ENCODE measurements around the gene CAMK4.

Gene CAMK4
- 258 to 301 reads per million in 2 donors for total RNA-seq

DNA sequence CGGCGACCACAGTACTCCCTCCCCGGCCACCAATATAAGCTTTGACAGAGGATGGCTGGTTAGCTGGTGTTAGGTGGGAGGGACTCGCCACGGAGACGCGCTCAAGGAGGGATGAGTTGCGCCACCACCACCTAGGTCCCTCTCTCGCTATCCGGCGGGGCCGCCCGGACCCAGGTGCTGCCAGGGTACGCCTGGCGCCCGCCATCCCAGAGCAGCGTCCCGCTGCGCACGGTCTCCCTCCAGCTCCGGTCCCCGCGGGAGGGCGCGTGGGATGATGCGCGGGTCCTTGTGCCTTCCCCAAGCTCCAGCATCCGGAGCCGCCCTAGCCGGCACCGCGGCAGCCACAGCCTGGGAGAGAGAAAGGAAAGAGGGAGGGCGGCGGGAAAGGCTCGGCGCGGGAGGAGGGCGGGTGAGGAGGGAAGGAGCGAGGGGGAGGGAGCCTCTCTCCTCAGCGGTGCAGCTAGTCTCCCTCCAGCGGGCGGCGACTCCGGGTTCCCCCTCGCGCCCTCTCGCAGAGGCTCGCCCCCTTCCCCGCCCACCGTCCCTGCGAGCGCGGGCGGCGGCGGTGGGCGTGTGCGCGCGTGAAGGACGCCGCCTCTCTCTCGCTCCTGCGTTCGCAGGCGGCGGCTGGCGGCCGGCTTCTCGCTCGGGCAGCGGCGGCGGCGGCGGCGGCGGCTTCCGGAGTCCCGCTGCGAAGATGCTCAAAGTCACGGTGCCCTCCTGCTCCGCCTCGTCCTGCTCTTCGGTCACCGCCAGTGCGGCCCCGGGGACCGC lies at the start of gene CAMK4:
Gene CAMK4 (plus strand): TSS at position 598 of the 774 bp plus-strand sequence. CDS start 100 bp downstream, at position 698.
- DNase-seq: peak; percentile 43 to 93 (median 81)

DNA sequence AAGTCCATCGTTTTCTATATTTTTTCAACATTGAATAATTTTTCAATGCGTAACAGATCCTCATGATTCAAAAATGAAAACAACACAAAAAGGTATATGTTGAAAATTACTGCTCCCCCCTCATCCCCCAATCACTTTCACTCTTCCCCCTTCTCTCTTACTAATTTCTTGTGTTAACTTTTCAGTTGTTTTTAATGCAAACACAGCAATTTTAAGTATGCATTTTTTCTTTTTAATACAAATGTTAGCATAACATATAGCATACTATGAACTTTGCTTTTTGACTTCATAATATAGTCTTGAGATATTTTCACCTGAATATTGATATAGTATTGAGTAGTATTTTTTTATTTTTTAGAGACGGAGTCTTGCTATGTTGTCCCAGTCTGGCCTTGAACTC lies 41.1 kb upstream of the CAMK4 start:
- DNase-seq: no peak

DNA sequence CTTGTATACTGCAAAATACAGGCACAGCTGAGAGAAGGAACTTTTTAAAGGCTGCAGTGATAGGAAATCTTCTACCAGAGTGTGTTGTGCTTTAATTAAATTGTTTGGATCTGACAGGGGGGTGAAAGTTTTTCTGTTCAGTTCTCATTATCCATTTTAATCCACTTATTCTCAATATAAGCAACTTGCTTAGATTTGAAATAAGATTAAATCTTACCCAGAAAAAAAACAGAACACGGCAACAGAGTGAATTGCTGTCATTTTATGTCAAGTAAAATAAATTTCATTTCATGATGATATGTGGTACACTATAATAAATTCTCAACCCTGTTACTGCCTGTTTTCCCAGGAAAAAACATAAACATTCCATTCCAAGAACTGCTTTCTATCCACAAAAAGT lies 37.1 kb upstream of the CAMK4 start:
- DNase-seq: no peak

DNA sequence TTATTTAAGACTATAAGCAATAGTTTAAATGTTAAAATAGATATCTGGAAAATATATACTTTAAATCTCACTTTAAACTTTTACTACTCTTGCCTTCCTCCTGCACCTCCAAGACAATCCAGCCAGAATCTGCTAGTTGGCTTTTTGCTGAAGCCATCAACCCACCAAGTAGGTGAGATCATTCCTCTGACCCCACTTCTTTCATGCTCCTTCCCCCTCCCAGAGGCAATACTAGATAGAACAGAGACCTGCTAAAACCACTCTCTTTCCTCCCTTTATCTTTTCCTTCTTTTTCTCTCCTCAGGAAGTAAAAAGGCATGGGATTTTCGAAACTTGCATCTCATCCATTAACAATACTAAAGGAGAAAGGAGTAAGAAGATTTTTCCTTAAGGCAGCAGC lies 30.1 kb upstream of the CAMK4 start:
- no peak for DNase-seq

DNA sequence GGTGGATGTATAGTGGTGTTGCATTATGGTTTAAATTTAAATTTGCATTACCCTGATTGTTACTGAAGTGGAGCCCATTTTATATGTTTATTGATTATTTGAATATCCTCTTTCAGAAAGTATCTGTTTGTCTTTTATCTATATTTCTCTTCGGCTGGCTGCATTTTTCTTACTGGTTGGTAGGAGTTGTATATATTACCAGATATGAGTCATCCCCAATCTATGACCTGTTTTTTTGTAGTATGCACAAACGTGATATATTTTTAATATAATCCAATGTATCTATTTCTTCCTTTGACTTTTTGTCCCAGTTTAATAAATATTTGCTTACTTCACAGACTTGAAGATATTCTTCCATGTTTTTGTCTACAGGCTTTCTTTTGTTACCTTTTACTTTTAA lies 29.3 kb upstream of the CAMK4 start:
- DNase-seq: no peak

DNA sequence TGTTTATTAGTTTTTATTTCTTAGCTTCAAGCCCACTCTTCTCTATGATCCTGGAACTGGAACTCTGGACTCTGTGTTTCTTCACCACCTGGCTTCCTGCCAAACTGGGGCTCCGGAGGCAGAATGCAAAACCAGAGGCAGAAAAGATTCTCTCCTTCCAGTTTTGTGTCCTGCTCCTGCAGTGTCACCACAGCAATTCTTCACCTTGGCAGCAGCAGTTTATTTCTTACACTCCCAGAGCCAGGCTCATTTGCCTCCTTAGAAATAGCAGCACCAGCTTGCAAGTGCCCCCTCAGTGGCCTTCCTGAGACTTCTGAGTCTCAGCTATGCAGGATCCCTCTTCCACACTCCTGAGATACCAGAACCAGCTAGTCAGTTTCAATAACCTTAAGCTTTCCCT lies 26.7 kb upstream of the CAMK4 start:
- DNase-seq: no peak

DNA sequence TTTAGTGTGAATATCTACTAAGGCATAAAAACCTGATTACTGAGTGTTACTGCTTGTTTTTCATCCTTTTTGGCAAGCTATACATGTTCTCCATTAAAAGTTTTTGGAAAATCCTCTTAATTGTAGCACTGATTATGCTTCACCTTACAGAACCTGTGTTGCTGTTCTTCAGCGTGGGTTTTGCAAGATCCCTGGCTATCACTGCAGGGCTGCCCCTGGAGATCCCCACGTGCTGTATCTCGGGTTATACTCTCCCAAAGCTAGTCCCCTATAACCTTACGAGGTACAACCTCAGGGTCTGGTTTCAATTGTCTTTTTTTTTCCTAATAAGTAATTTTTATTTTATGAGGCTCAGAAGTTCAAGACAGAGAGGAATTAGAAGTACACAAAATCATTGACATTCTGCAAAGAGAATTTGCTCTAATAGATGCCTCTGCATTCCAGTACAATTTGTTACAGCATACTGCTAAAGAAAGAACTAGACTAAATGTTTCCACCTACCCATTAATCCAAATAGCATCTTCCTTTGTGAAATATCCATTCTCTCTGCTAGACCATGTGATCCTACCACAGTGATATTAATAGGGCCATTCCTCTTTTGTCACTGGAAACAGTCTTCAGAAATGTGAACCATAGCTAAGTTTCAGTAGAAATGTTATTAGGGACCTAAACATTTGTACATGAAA lies 25.8 kb upstream of the CAMK4 start:
- DNase-seq: no peak

DNA sequence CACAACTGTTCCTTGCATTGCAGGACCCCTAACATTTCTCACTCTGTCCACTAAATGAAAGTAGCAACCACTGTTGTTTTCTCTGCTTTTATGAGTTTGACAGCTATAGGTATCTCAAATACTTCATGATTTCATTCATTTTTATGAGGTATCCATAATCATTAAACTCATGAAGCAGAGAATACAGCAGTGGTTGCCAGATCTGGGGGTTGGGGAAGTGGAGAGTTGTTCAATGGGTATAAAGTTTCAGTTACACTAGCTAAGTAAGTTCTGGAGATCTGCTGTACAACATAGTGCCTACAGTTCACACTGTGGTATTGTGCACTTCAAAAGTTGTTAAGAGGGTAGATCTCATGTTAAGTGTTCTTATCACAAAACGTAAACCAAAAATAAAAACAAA lies 23.4 kb upstream of the CAMK4 start:
- DNase-seq: no peak

DNA sequence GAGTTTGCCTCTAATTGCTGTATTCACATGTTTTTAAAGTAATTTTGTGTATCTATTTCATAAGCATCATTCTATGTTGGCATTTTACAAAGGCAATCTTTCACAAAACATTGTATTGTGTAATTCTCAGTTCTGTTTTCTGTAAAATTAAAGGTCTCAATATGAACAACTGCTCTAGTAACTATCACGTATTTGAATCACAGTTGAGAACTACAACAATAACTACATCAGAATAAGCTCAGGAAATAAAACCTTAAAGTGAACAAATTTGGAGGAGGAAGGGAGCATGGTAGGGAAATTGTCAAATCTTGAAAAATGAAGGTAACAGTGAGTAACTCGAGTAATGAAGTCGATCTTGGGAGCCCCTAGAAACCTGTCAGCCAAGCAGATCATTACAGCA lies 22.5 kb upstream of the CAMK4 start:
- no peak for DNase-seq

DNA sequence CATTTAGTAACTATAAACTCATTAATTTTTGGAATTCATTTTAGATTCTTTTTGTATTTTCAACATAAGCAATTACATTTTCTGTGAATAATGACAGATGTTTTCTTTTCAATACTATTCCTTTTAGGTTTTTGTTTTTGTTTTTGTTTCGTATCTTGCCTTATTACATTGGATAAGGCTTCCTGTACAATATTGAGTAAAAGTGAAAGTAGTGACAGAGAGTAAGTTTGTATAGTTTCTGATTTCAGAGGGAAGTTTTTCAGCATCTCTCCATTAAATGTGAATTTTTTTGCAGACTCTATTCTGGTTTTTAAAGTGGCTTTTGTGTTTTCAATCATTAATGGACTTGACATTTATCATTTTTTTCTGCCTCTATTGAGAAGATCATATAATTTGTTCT lies 12.8 kb upstream of the CAMK4 start:
- DNase-seq: peak in 1 of 5 experiments; percentile 55

DNA sequence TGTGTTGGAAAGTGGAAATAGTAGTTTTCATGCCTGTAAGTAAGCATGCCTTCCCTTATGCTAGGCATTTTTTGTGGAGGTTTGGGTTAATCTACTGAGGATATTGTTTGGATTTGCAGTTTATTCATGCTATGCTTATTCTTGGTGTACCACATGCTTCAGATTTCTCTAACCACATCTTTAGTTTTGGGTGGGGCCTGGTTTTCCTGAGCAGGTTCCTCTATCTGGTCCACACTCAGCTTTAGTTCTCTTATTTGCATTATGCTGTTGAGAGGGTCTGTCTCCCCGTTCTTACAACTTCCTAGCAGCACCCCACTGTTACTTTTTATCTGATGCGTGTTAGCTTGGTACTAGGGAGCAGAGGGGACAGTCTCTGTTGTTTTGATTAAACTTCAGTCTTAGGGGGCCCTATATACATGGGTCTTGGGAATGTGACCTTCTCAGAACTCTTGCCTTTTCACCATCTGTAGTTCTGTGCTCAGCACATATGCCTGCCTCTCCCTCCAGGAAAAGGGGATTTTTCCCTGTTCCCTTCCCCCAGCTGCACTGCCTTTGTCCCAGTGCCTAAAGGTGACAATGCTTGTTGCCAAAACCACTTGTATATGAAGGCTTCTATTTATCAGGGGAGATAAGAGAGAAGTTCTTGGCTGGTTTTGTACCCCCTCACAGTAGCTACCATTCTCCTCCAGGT lies 10.0 kb upstream of the CAMK4 start:
- DNase-seq: no peak

DNA sequence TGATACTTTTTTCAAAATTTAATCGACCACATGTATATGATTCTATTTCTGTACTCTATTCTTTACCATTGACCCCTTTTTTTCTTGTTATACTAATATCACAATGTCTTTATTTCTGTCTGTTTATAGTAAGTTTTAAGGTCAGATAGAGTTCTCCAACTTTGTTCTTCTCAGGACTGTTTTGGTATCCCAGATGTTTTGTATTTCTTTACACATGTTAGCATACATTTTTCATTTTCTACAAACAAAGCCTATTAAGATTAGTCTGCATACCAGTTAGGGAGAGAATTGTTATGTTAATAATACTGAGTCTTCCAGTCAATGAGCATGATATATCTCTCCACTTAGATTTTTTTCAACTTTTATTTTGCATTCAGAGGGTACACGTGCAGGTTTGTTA lies 8.2 kb upstream of the CAMK4 start:
- no peak for DNase-seq

DNA sequence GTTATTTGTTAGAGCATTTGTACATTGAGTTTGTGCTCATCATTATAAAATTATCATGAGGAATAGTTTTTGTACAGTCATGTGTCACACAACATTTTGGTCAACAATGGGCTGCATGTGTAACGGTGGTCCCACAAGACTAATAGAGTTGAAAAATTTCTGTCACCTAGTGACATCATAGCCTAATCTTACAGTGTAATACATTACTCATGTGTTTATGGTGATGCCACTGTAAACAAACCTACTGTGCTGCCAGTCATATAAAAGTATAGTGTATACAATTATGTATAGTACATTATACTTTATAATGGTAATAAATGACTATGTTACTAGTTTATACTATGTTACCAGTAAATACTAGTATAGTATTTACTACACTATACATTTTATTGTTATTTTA lies 3.0 kb upstream of the CAMK4 start:
- no peak for DNase-seq

DNA sequence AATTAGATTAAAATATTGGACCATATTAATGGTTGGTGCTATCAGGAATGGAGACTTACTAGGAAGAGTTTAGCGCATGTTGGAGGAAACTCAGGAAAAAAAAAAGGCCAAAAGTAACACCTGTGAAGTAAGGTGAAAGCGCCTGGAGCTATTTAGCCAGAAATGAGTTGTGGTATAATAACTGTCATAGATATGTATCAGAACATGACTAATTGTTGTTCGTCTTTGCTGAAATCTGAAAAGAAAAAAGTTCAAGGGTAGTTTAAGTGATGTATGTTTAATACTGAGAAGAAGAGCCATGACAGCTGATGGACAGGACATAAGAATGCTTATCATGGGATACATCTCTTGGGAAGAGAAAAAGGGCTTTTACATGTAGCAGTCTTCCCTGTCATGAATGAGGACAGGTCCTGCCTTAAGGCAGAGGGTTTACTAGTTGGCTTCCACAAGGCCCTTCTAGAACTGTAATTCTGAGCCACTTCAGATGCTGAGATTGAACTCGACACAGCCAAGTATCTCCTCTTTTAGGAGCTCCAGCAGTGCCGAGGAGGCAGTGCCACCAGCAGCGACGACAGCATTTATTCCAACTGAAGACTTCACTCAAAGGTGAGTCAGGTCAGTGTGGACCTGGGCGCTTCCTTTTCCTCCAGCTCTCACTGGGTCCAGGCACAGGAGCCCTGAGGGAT lies 940 bp upstream of the CAMK4 start:
- peak in 1 of 5 experiments; percentile 68 for DNase-seq

DNA sequence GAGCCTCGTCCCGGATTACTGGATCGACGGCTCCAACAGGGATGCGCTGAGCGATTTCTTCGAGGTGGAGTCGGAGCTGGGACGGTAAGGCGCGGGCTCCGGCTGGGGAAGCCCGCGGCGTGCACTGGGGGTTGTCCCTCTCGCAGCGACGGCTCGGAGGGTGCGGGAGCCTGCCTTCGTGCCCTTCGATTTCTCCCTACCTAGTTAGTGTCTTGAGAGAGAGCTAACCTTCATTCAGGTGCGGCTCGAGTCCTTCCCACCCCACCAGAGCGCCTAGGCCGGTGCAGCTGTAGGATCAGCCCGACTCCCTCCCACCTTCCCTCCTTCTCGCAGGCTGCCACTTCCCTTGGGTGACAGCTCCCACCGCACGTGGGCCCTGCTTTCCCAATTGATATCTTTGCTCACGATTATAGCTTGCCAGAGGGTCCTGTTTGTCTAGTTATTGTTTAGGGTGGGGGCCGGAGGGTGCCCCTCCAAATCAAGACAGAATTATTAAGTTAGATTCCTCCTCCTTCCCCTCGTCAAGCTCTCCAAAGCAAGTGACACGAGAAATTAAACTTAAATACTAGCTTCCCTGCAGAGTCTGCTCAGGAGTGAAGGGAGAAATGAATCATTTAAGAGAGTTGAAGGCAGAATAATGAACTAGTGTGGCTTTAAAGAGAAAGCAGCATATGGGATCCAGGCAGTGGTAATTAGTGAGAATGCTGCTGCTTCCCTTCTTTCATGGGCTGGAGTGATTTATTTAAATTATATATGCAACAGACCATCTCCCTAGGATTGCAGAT lies 569 bp downstream of the CAMK4 start:
- DNase-seq: peak in 1 of 5 experiments; percentile 27

DNA sequence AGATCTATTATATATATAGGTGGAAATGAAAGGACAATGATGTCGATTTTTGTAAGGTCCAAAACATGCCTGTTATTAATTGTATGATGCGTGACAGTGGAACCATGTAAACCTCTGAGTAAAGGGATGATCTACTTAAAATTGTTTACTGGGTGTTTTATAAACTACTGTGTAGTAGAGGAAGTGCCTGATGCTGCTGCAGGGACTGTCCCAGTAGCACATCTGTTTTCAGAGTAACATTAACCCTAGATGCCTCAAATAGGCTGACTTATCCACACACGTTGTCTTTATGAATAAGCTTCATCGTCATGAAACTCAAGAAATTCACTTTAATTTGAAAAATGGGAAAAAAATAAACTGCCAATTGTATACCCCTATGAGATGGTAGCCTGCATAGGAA lies 1.7 kb downstream of the CAMK4 start:
- peak in 1 of 5 experiments; percentile 75 for DNase-seq

DNA sequence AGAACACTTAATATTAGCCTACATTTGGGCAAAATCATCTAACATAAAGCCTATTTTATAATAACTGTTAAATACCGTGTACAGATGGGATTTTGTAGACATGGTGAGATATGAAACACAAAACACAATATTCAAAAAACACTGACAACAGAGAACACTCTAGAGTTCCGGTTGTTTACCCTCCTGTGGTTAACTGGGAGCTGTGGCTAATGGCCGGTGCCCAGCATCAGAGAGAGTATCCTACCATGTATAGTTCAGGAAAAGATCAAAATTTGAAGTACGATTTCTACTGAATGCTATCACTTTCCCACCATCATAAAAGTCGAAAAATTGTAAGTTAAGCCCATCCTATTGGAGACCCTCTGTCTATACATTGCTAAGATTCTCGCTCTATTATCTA lies 2.4 kb downstream of the CAMK4 start:
- peak in 1 of 5 experiments; percentile 51 for DNase-seq

DNA sequence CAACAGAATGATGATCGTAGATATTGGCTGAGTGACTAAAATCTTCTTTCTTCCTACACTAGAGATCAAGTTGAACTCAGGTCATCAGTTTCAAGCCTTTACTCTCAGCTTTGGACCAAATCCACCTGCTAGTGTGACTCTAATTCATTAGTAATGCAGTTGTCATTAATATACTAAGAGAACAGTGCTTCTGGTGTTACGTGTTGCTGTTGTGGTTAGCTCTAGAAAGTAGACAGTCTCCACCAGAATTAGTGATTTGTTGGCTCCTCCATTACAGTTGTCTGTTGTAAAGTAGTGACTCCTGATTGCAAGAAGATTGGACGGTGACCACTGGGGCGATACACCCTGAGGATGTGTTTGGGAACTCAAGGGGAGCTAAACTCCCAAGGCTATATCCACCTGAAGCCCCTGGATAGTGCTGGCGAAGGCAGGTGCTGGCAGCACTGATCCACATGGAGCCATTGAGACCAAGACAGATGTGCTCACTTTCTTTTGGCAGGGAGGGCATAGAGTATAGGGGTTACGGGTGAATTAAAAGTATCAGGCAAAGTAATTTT lies 3.1 kb downstream of the CAMK4 start:
- DNase-seq: peak in 1 of 5 experiments; percentile 58

DNA sequence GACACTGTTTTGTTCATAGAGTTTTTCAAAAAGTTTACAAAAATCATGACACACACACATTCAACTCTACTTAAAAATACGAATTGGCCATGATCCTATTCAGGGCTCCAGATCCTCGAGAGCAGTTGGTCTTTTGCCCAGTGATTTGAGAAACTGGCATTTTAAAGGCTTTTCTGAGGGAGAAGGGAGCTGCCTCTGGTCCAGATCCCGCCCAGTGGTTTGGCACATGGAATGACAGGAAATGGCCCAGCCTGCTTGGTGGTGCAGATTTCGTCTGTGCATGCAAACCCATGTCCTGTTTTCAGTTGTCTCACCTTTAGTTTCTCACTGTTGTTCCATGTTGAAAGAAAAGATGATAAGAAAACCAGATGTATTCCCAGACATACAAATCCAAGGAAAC lies 3.6 kb downstream of the CAMK4 start:
- DNase-seq: peak in 2 of 5 experiments; percentile 45 to 66

DNA sequence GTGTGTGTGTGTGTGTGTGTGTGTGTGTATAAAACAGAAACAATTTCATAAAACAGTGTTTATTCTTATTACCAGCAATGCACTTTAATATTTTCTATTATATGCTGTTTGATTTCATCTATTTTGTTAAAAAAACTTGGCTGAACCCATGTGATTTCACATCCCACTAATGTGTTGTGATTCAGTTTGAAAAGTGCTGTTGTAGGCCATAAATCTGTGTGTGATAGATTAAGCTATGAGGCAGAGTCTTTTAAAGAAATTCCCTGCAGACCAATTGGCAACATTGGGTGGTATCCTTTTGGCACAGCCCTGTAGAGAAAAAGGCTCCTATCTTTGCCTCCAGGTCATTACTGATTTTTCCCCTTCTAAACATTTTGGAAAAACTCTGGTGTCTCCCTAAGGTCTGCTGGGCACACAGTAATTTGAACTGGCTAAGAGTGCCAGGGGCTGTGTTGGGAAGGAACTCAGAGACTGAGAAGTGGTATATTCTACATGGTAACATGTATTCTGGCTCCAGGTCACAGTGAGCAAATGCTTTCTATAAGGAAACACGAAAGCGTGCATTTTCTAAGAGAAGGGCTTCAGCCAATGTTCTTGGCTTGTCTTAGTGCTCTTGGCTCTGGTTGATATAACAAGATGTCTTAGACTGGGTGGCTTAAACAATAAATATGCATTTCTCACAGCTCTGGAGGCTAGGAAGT lies 4.5 kb downstream of the CAMK4 start:
- DNase-seq: no peak

DNA sequence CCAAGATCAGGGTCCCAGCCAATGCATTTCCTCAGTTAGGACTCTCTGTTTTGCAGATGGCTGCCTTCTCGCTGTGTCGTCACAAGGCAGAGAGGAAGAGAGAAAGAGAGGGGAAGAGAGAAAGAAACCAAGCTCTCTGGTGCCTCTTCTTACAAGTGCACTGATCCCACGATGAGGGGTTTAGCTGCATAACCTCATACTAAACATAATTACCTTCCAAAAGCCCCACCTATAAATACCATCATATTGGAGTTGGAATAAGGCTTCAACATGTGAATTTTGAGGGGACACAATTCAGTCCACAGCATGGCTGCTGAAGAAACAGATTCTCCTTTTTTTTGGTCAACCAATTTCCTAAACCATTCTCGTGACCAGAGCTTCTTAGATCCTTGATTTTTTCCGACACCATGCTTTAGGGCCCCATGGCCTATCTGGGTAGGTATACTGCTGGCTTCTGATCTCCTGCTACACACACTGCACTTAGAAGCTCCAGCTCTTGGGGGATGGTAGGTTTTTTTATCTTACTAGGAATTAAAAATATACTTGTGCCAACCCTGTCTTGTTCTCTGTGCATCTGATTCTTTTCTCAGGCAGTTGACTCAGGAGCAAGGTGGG lies 5.1 kb downstream of the CAMK4 start:
- peak in 1 of 5 experiments; percentile 55 for DNase-seq

Data from T-helper 2 cell (primary cell).